Hepatocyte (in vitro differentiated cells): ENCODE data around the gene NKAIN2. TPM values are rescaled to one million over a fixed set of nuclear protein-coding genes. Genes with fewer than 3 reads are reported as not detected.

Source experiments
- DNase-seq: peaks from one replicate; pipeline ENCODE4 v3.0.0-alpha.2; 2016; ENCODE audit warnings: low spot score
- H2AFZ ChIP-seq: fragments of 200-600 bp; sonication (generic); 2 replicates; pipeline ENCODE4 v1.6.0; 2016; ENCODE audit warnings: antibody characterized with exemption, mild to moderate bottlenecking
- H3K27ac ChIP-seq: fragments of 200-600 bp; sonication (generic); 2 replicates; pipeline ENCODE4 v1.5.1; 2016; ENCODE audit warnings: mild to moderate bottlenecking
- H3K27me3 ChIP-seq: fragments of 200-600 bp; sonication (generic); 2 replicates; pipeline ENCODE4 v1.6.1; 2016
- H3K36me3 ChIP-seq: fragments of 200-600 bp; sonication (generic); replicated peaks from 2 replicates; pipeline ENCODE4 v1.5.1; 2016; ENCODE audit warnings: low read depth; ENCODE audit not compliant: insufficient read depth
- H3K4me1 ChIP-seq: fragments of 200-600 bp; sonication (generic); 2 replicates; pipeline ENCODE4 v1.5.1; 2016; ENCODE audit warnings: mild to moderate bottlenecking, moderate library complexity; ENCODE audit not compliant: insufficient read depth
- H3K4me2 ChIP-seq: fragments of 200-600 bp; sonication (generic); 2 replicates; pipeline ENCODE4 v1.6.0; 2016
- H3K4me3 ChIP-seq: fragments of 200-600 bp; sonication (generic); 2 replicates; pipeline ENCODE4 v1.5.1; 2016; ENCODE audit warnings: mild to moderate bottlenecking
- H3K79me2 ChIP-seq: fragments of 200-600 bp; sonication (generic); 2 replicates; pipeline ENCODE4 v1.6.0; 2017; ENCODE audit warnings: mild to moderate bottlenecking
- H3K9me2 ChIP-seq: fragments of 200-600 bp; sonication (generic); replicated peaks from 2 replicates; pipeline ENCODE4 v1.6.0; 2017; ENCODE audit warnings: mild to moderate bottlenecking; ENCODE audit not compliant: insufficient read depth
- H3K9me3 ChIP-seq: fragments of 200-600 bp; sonication (generic); 2 replicates; pipeline ENCODE4 v1.5.1; 2016; ENCODE audit warnings: low read depth, mild to moderate bottlenecking
- H4K20me1 ChIP-seq: fragments of 200-600 bp; sonication (generic); 2 replicates; pipeline ENCODE4 v1.6.0; 2016; ENCODE audit warnings: mild to moderate bottlenecking; ENCODE audit not compliant: insufficient read depth, poor library complexity, severe bottlenecking
- CTCF ChIP-seq: fragments of 200-600 bp; sonication (generic); IDR thresholded peaks from 2 replicates; pipeline ENCODE4 v1.5.1; 2016; ENCODE audit warnings: antibody characterized with exemption, mild to moderate bottlenecking; ENCODE audit not compliant: poor library complexity
- EZH2 ChIP-seq: fragments of 200-600 bp; sonication (generic); IDR thresholded peaks from 2 replicates; pipeline ENCODE4 v1.6.1; 2016; ENCODE audit warnings: antibody characterized with exemption, mild to moderate bottlenecking, borderline replicate concordance
- EZH2phosphoT487 ChIP-seq: fragments of 200-600 bp; sonication (generic); IDR thresholded peaks from one replicate; pipeline ENCODE4 v1.6.1; 2018; ENCODE audit warnings: antibody characterized with exemption, mild to moderate bottlenecking, low read depth, moderate library complexity; ENCODE audit not compliant: unreplicated experiment, severe bottlenecking
- WGBS: methylation state at CpG from one replicate; pipeline ENCODE4 v1.1.6; 2016; ENCODE audit warnings: low lambda C conversion rate; ENCODE audit errors: missing lambda C conversion rate; 5-methylcytosine and 5-hydroxymethylcytosine counted together
- polyA plus RNA-seq: library from polyadenylated mRNA; unstranded; fragments of >200 nt; fragmentation: Nextera tagmentation; extraction: Ambion mirVana; gene quantifications from 2 replicates; pipeline ENCODE4 v1.2.1, GENCODE V29; 2016
- total RNA-seq: library from RNA; depleted of rRNA; stranded (reverse); fragments of >200 nt; gene quantifications from 2 replicates; pipeline ENCODE4 v1.2.3, GENCODE V29; 2014

The NKAIN2 gene
- total and polyA plus RNA-seq, 2 experiments from 2014 or later, result 0.48 to 2.6 TPM

- no peak overlapping the region for H2AFZ ChIP-seq
- no peaks in the 10 kb centered on the region for H4K20me1 ChIP-seq
- no peaks in the 10 kb centered on the region for H3K27me3 ChIP-seq
- no peak overlapping the region for H3K4me3 ChIP-seq
- no peak overlapping the region for H3K4me2 ChIP-seq
- no peaks in the 10 kb centered on the region for H3K79me2 ChIP-seq
- H3K9me3 ChIP-seq, result no peaks in the 10 kb centered on the region
- H3K9me2 ChIP-seq, result no peaks in the 10 kb centered on the region
- no peaks in the 10 kb centered on the region for H3K36me3 ChIP-seq
- no peak for DNase-seq
- WGBS, result 91% methylated on average over 1 of the region's 1 CpG
- TF ChIP-seq EZH2phosphoT487 (no peak), CTCF (no peak), EZH2 (no peak)
- H3K4me1 ChIP-seq, result no peaks in the 10 kb centered on the region
- H3K27ac ChIP-seq, result no peak overlapping the region
These were observed 964.6 kb downstream of the NKAIN2 start for GRCh38 chr6:124768224-124768623.

DNA sequence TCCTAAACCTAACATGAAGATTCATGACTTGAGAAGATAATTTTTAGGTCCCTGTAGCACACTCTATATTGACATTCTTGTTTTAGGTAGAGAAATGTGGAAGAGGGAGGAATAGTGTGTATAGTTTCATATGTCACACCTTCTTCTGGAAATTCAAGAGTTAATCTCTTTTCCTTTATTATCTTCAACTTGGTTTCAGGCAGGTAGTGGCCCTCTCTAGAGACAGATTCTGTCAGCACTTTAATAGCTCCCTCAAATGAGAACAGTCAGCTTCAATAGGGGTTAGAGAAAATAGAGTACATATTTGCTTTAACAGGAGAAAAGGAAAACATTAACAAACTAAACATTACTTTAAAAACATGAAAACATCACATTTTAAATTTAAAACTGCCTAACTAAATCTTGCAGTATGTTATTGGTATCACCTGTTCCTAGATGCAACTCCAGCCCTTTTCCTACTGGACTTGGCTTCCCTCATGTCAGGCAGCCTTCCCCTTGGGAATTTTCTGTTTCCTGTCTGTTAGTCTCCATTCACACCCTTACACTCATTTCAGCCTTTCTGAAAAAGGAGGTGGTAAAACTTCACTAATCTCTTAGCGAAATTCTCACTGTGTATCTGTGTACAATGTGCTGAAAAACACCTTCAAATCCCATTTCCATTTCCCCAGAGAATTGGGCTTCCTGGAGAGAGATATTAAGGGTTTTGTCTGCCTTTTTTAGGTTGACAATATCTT, 966.3 kb downstream of the NKAIN2 start:
- no peak overlapping the region for H2AFZ ChIP-seq
- H3K27ac ChIP-seq, result no peak overlapping the region
- no peaks in the 10 kb centered on the region for H3K4me1 ChIP-seq
- TF ChIP-seq CTCF (no peak), EZH2 (no peak), EZH2phosphoT487 (no peak)
- H3K27me3 ChIP-seq, result no peaks in the 10 kb centered on the region
- H3K79me2 ChIP-seq, result no peaks in the 10 kb centered on the region
- no peaks in the 10 kb centered on the region for H4K20me1 ChIP-seq
- H3K4me2 ChIP-seq, result no peak overlapping the region
- H3K36me3 ChIP-seq, result no peaks in the 10 kb centered on the region
- no peaks in the 10 kb centered on the region for H3K9me3 ChIP-seq
- 67% methylated on average over 1 of the region's 1 CpG for WGBS
- DNase-seq, result no peak
- H3K4me3 ChIP-seq, result no peak overlapping the region
- no peaks in the 10 kb centered on the region for H3K9me2 ChIP-seq

DNA sequence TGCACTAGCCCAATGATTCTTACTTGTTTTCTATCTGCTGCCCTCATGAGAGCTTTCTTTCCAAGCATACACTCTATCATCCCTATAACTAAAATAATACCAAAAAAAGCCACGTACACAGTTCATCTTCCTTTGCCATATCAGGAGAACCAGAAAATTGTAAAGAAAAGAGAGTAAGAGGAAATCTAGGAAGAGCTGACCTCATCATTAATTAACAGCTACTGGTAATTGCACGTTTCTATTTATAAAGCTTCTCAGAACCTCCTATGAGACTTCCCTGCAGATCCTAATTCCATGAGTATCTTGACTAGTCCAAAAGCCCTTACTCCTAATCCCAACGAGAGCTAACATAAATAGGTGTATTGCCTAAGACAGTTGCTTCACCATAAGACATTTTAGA, 967.1 kb downstream of the NKAIN2 start:
- Histone ChIP-seq H3K9me2 (no peaks in the 10 kb centered on the region), H3K4me3 (no peak overlapping the region), H2AFZ (no peak overlapping the region), H3K4me1 (no peaks in the 10 kb centered on the region), H3K9me3 (no peaks in the 10 kb centered on the region), H3K4me2 (no peak overlapping the region), H3K27me3 (no peaks in the 10 kb centered on the region), H3K79me2 (no peaks in the 10 kb centered on the region), H4K20me1 (no peaks in the 10 kb centered on the region), H3K27ac (no peak overlapping the region), H3K36me3 (no peaks in the 10 kb centered on the region)
- TF ChIP-seq CTCF (no peak), EZH2phosphoT487 (no peak), EZH2 (no peak)
- WGBS, result 88% methylated on average over 3 of the region's 3 CpGs
- no peak for DNase-seq
